Liver (tissue), 9 donors: Measurements from ENCODE around the gene ASIC1. TPM values are rescaled to one million over a fixed set of nuclear protein-coding genes. Genes with fewer than 3 reads are reported as not detected.

Source experiments
- DNase-seq: peaks from one replicate; pipeline ENCODE4 v3.0.0-alpha.2; 2017; ENCODE audit warnings: low spot score
- H3K27ac ChIP-seq, 2 donors: one replicate each; pipeline ENCODE4 v1.7.0; 2013; ENCODE audit warnings: inconsistent platforms in 2 of 2, low read length in 2 of 2, control low read depth in 1 of 2, low read depth in 1 of 2, mild to moderate bottlenecking in 1 of 2
- H3K27me3 ChIP-seq, 4 donors: one replicate each; pipeline versions ENCODE4 v1.6.1 to v1.7.0; 2013; ENCODE audit warnings: low read length in 3 of 4, inconsistent platforms in 1 of 4, mild to moderate bottlenecking in 1 of 4, moderate library complexity in 1 of 4; ENCODE audit not compliant: control insufficient read depth in 4 of 4, insufficient read depth in 4 of 4
- H3K36me3 ChIP-seq, 4 donors: one replicate each; pipeline versions ENCODE4 v1.6.1 to v1.7.0; 2013; ENCODE audit warnings: low read length in 3 of 4, mild to moderate bottlenecking in 3 of 4, low read depth in 1 of 4, moderate library complexity in 1 of 4; ENCODE audit not compliant: control insufficient read depth in 4 of 4, insufficient read depth in 3 of 4
- H3K4me1 ChIP-seq, 4 donors: one replicate each; pipeline versions ENCODE4 v1.6.1 to v1.7.0; 2013; ENCODE audit warnings: low read length in 3 of 4, mild to moderate bottlenecking in 3 of 4, moderate library complexity in 1 of 4; ENCODE audit not compliant: control insufficient read depth in 4 of 4, insufficient read depth in 4 of 4
- H3K4me3 ChIP-seq, 3 donors: one replicate each; pipeline versions ENCODE4 v1.6.1 to v1.7.0; 2013; ENCODE audit warnings: low read length in 3 of 3, control low read depth in 1 of 3, low read depth in 1 of 3, mild to moderate bottlenecking in 1 of 3
- H3K9ac ChIP-seq, 2 donors: one replicate each; pipeline ENCODE4 v1.7.0; 2013; ENCODE audit warnings: low read length in 2 of 2, mild to moderate bottlenecking in 2 of 2, moderate library complexity in 2 of 2, control low read depth in 1 of 2, low read depth in 1 of 2
- H3K9me3 ChIP-seq, 4 donors: one replicate each; pipeline versions ENCODE4 v1.6.1 to v1.7.0; 2013; ENCODE audit warnings: low read length in 3 of 4; ENCODE audit not compliant: control insufficient read depth in 4 of 4
- ATF3 ChIP-seq: IDR thresholded peaks from 2 replicates; pipeline ENCODE4 v1.6.1; 2016; ENCODE audit warnings: antibody characterized with exemption
- FOXA1 ChIP-seq: IDR thresholded peaks from 2 replicates; pipeline ENCODE4 v1.6.1; 2016; ENCODE audit warnings: antibody characterized with exemption
- FOXA2 ChIP-seq: IDR thresholded peaks from 2 replicates; pipeline ENCODE4 v1.6.1; 2016; ENCODE audit warnings: antibody characterized with exemption
- GABPA ChIP-seq, 2 donors: IDR thresholded peaks in 1 of 2; conservative IDR thresholded peaks in 1 of 2; 2 replicates each; pipeline ENCODE4 v1.6.1; 2016; ENCODE audit warnings: antibody characterized with exemption in 2 of 2, mild to moderate bottlenecking in 1 of 2, moderate library complexity in 1 of 2
- HNF4A ChIP-seq, 2 donors: conservative IDR thresholded peaks; 2 replicates each; pipeline ENCODE4 v1.6.1; 2016; ENCODE audit warnings: antibody characterized with exemption in 2 of 2, mild to moderate bottlenecking in 2 of 2
- HNF4G ChIP-seq: IDR thresholded peaks from 2 replicates; pipeline ENCODE4 v1.6.1; 2016; ENCODE audit warnings: antibody characterized with exemption
- JUND ChIP-seq, 2 donors: IDR thresholded peaks; 2 replicates each; pipeline ENCODE4 v1.6.1; 2016; ENCODE audit warnings: antibody characterized with exemption in 2 of 2
- MAX ChIP-seq: IDR thresholded peaks from 2 replicates; pipeline ENCODE4 v1.6.1; 2016; ENCODE audit warnings: antibody characterized with exemption
- NR2F2 ChIP-seq: IDR thresholded peaks from 2 replicates; pipeline ENCODE4 v1.6.1; 2016; ENCODE audit warnings: antibody characterized with exemption
- RAD21 ChIP-seq, 2 donors: IDR thresholded peaks; 2 replicates each; pipeline ENCODE4 v1.6.1; 2016; ENCODE audit warnings: antibody characterized with exemption in 2 of 2, mild to moderate bottlenecking in 2 of 2
- RXRA ChIP-seq, 2 donors: IDR thresholded peaks; 2 replicates each; pipeline ENCODE4 v1.6.1; 2017 to 2018; ENCODE audit warnings: antibody characterized with exemption in 2 of 2, mild to moderate bottlenecking in 1 of 2
- SP1 ChIP-seq: IDR thresholded peaks from 2 replicates; pipeline ENCODE4 v1.6.1; 2018; ENCODE audit warnings: antibody characterized with exemption, mild to moderate bottlenecking
- TAF1 ChIP-seq: conservative IDR thresholded peaks from 2 replicates; pipeline ENCODE4 v1.6.1; 2016; ENCODE audit warnings: antibody characterized with exemption, mild to moderate bottlenecking
- ZBTB33 ChIP-seq: IDR thresholded peaks from 2 replicates; pipeline ENCODE4 v1.6.1; 2016; ENCODE audit warnings: antibody characterized with exemption
- WGBS: extraction: QIAGEN DNeasy Blood & Tissue Kit; methylation state at CpG from one replicate; pipeline ENCODE4 v1.1.7; 2013; 5-methylcytosine and 5-hydroxymethylcytosine counted together
- polyA plus RNA-seq, 2 donors: library from polyadenylated mRNA; stranded (reverse) in 1 of 2; unstranded in 1 of 2; fragments of 200-250 nt in 1 of 2; fragments of >200 nt in 1 of 2; fragmentation: Nextera tagmentation in 1 of 2; extraction: Ambion mirVana in 1 of 2; gene quantifications; one replicate each; pipeline versions ENCODE4 v1.2.1 to v1.2.3, GENCODE V29; 2013 to 2015
- total RNA-seq, 2 donors: library from RNA; depleted of rRNA; stranded (reverse); fragments of >200 nt; gene quantifications; one replicate each; pipeline ENCODE4 v1.2.3, GENCODE V29; 2014
- donor health status: healthy.
- donor health status: healthy.
- donor health status: healthy.
- donor health status: healthy.
- donor health status: healthy.

ASIC1 gene
- total and polyA plus RNA-seq, 4 donors = 0.05 to 0.08 (median 0.06) TPM; not detected in 1

GRCh38 chr12:50104417-50105366 lies 47.3 kb downstream of the ASIC1 start:
- H3K4me1 ChIP-seq = peaks cover 21 to 85% (median 62%) of the 10 kb centered on the region in 4 donors
- TF ChIP-seq JUND (IDR thresholded peaks at IDR 0.05) (peak in 1 of 2 donors; percentile 25), SP1 (peak; percentile 36), RXRA (IDR thresholded peaks at IDR 0.05) (peak in 1 of 2 donors; percentile 42), HNF4A (conservative IDR thresholded peaks at IDR 0.05) (peak; percentile 77 to 84), RAD21 (IDR thresholded peaks at IDR 0.05) (no peak), ATF3 (no peak), HNF4G (peak; percentile 51)
- H3K4me3 ChIP-seq = peak overlapping the region; percentile 45 to 79 (median 60)
- no peaks in the 10 kb centered on the region for H3K27me3 ChIP-seq
- H3K9me3 ChIP-seq = no peaks in the 10 kb centered on the region
- peak overlapping the region; percentile 63 to 80 for H3K9ac ChIP-seq
- peak overlapping the region; percentile 63 to 94 for H3K27ac ChIP-seq
- peaks cover 0 to 11% (median 6%) of the 10 kb centered on the region in 4 donors for H3K36me3 ChIP-seq
- WGBS = 38% methylated on average over 14 of the region's 14 CpGs
- no peak for DNase-seq

- DNase-seq = no peak
- Histone ChIP-seq H3K27me3 (no peaks in the 10 kb centered on the region), H3K27ac (peak overlapping the region; percentile 63 to 94), H3K9me3 (no peaks in the 10 kb centered on the region), H3K36me3 (peaks cover 0 to 8% (median 3%) of the 10 kb centered on the region in 4 donors), H3K9ac (no peak overlapping the region), H3K4me1 (peaks cover 25 to 94% (median 73%) of the 10 kb centered on the region in 4 donors), H3K4me3 (peak overlapping the region in 1 of 3 donors; percentile 45)
- WGBS = 95% methylated on average over 12 of the region's 12 CpGs
- TF ChIP-seq HNF4G (no peak), MAX (no peak), GABPA (IDR thresholded peaks at IDR 0.05 in 1 of 2, conservative IDR thresholded peaks at IDR 0.05 in 1 of 2) (no peak), SP1 (no peak), ATF3 (no peak), FOXA1 (no peak), ZBTB33 (no peak), HNF4A (conservative IDR thresholded peaks at IDR 0.05) (no peak), FOXA2 (no peak), JUND (IDR thresholded peaks at IDR 0.05) (no peak), NR2F2 (no peak), RAD21 (IDR thresholded peaks at IDR 0.05) (no peak), TAF1 (no peak)
Measured at GRCh38 chr12:50105913-50106450, 48.6 kb downstream of the ASIC1 start.
